ENCODE measurements around the gene RAB6D.

- TF ChIP-seq, protein P1, sequence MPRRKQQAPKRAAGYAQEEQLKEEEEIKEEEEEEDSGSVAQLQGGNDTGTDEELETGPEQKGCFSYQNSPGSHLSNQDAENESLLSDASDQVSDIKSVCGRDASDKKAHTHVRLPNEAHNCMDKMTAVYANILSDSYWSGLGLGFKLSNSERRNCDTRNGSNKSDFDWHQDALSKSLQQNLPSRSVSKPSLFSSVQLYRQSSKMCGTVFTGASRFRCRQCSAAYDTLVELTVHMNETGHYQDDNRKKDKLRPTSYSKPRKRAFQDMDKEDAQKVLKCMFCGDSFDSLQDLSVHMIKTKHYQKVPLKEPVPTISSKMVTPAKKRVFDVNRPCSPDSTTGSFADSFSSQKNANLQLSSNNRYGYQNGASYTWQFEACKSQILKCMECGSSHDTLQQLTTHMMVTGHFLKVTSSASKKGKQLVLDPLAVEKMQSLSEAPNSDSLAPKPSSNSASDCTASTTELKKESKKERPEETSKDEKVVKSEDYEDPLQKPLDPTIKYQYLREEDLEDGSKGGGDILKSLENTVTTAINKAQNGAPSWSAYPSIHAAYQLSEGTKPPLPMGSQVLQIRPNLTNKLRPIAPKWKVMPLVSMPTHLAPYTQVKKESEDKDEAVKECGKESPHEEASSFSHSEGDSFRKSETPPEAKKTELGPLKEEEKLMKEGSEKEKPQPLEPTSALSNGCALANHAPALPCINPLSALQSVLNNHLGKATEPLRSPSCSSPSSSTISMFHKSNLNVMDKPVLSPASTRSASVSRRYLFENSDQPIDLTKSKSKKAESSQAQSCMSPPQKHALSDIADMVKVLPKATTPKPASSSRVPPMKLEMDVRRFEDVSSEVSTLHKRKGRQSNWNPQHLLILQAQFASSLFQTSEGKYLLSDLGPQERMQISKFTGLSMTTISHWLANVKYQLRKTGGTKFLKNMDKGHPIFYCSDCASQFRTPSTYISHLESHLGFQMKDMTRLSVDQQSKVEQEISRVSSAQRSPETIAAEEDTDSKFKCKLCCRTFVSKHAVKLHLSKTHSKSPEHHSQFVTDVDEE (CRISPR knock-in tag; IDR thresholded peaks at IDR 0.05), result no peak
- TF ChIP-seq, protein P2, sequence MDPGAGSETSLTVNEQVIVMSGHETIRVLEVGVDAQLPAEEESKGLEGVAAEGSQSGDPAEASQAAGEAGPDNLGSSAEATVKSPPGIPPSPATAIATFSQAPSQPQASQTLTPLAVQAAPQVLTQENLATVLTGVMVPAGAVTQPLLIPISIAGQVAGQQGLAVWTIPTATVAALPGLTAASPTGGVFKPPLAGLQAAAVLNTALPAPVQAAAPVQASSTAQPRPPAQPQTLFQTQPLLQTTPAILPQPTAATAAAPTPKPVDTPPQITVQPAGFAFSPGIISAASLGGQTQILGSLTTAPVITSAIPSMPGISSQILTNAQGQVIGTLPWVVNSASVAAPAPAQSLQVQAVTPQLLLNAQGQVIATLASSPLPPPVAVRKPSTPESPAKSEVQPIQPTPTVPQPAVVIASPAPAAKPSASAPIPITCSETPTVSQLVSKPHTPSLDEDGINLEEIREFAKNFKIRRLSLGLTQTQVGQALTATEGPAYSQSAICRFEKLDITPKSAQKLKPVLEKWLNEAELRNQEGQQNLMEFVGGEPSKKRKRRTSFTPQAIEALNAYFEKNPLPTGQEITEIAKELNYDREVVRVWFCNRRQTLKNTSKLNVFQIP (CRISPR knock-in tag; IDR thresholded peaks at IDR 0.05; ENCODE audit: borderline replicate concordance, low read depth), result no peak
- TF ChIP-seq SNAI2 (CRISPR knock-in tag; IDR thresholded peaks at IDR 0.05), result no peak
- no peak for TF ChIP-seq ZNF8 (CRISPR knock-in tag; IDR thresholded peaks at IDR 0.05)
- no peak for TF ChIP-seq ZFP30 (CRISPR knock-in tag; IDR thresholded peaks at IDR 0.05)
- TF ChIP-seq ARNTL (CRISPR knock-in tag; IDR thresholded peaks at IDR 0.05; ENCODE audit: borderline replicate concordance, low read depth), result no peak
- TF ChIP-seq ESRRG (CRISPR knock-in tag; IDR thresholded peaks at IDR 0.05), result no peak
- TF ChIP-seq TCF4 (CRISPR knock-in tag; IDR thresholded peaks at IDR 0.05; ENCODE audit: borderline replicate concordance), result no peak
- TF ChIP-seq TOX (CRISPR knock-in tag; IDR thresholded peaks at IDR 0.05; ENCODE audit: borderline replicate concordance), result no peak
- no peak for TF ChIP-seq PPARA (CRISPR knock-in tag; IDR thresholded peaks at IDR 0.05; ENCODE audit: borderline replicate concordance)
Observed at GRCh38 chr2:131413148-131413747, 49.3 kb upstream of the RAB6D start.

All from SK-N-SH treated with all-trans-retinoic acid at 6 μM for 48 hours (cell line).